Pancreas (tissue), 10 donors: Measurements from ENCODE around the gene KDM2B. TPM values are rescaled to one million over a fixed set of nuclear protein-coding genes. Genes with fewer than 3 reads are reported as not detected.

Source experiments
- ATAC-seq, 4 donors: fragments of 200-7000 bp; cut with Tn5 transposase; one replicate each; pipeline versions ENCODE4 v1.8.0 to v1.9.1; 2020; ENCODE audit warnings: mild to moderate bottlenecking in 4 of 4, moderate library complexity in 4 of 4
- DNase-seq, 6 donors: peaks; one replicate each; pipeline ENCODE4 v3.0.0-alpha.2; 2020
- FAIRE-seq: peaks from 2 replicates; lab custom pipeline; 2012; peaks lifted over from hg19 to GRCh38; lab: Jason Lieb, UNC
- H3K27ac ChIP-seq, 4 donors: fragments of 200-600 bp; sonication (generic); 1 replicate in 3 of 4; 2 replicates in 1 of 4; pipeline versions ENCODE4 v1.5.0 to v1.8.0; 2020
- H3K27me3 ChIP-seq, 4 donors: fragments of 200-600 bp; one replicate each; pipeline ENCODE4 v1.8.0; 2021
- H3K36me3 ChIP-seq, 3 donors: fragments of 200-600 bp; sonication (generic) in 1 of 3; one replicate each; pipeline versions ENCODE4 v1.5.0 to v1.8.0; 2020 to 2021
- H3K4me1 ChIP-seq, 3 donors: fragments of 200-600 bp; one replicate each; pipeline ENCODE4 v1.8.0; 2021
- H3K4me3 ChIP-seq, 4 donors: fragments of 200-600 bp; sonication (generic) in 2 of 4; one replicate each; pipeline versions ENCODE4 v1.5.0 to v1.8.0; 2020 to 2021
- H3K9me3 ChIP-seq, 4 donors: fragments of 200-600 bp; one replicate each; pipeline ENCODE4 v1.8.0; 2021
- CTCF ChIP-seq, 4 donors: fragments of 200-600 bp; sonication (generic) in 3 of 4; IDR thresholded peaks; one replicate each; pipeline versions ENCODE4 v1.5.0 to v1.8.0; 2021; ENCODE audit warnings: antibody characterized with exemption in 4 of 4
- WGBS, 2 donors: extraction: QIAGEN DNeasy Blood & Tissue Kit; methylation state at CpG; one replicate each; pipeline ENCODE4 v1.1.7; 2013; 5-methylcytosine and 5-hydroxymethylcytosine counted together
- intact Hi-C, 3 donors: fragments of 100-400 bp; cut with DNase I; formaldehyde crosslinking; loops; one replicate each; pipeline versions ENCODE4 v1.11.1 to v1.14.2; 2022
- polyA plus RNA-seq, 2 donors: library from polyadenylated mRNA; stranded (reverse); fragments of 200-250 nt; gene quantifications; one replicate each; pipeline ENCODE4 v1.2.3, GENCODE V29; 2013
- total RNA-seq, 6 donors: library from RNA; stranded (reverse); fragmentation: NEBNext Ultra II Directional in 4 of 6; extraction: Animal tissue kit (Norgen Biotek cat#: 25700) in 4 of 6; gene quantifications; one replicate each; pipeline versions ENCODE4 v1.2.1 to v1.2.4, GENCODE V29; 2021 to 2023
- donor health status: healthy with polysubstance abuse.
- donor health status: DM: no; HTN: no; CAD: no; lungs with moderate emphysema.
- donor health status: DM: no; HTN: no; CAD: no.
- donor health status: control.
- donor health status: control.
- donor health status: Bipolar disorder and iron deficiency.
- donor health status: DM: yes; HTN: yes; CAD: no.
- donor health status: DM: no; HTN: no; CAD: no.
- donor health status: DM: no; HTN: no; CAD: no.
- donor health status: DM: yes; HTN: yes; CAD: no.

The KDM2B gene
- total and polyA plus RNA-seq, 8 donors: 7.4 to 21.7 (median 10.3) TPM

- H3K9me3 ChIP-seq: no peaks in the 10 kb centered on the region
- H3K27me3 ChIP-seq: no peaks in the 10 kb centered on the region
- no peaks in the 10 kb centered on the region for H3K36me3 ChIP-seq
- no peak overlapping the region for H3K4me3 ChIP-seq
- 95 to 100% methylated on average over 1 of the region's 1 CpG for WGBS, 2 donors
- ATAC-seq: no peak
- H3K4me1 ChIP-seq: no peaks in the 10 kb centered on the region
- no peak for TF ChIP-seq CTCF (IDR thresholded peaks at IDR 0.05)
- no peak overlapping the region for H3K27ac ChIP-seq
- intact Hi-C loops: no loop called here
- no peak for DNase-seq
- no peak for FAIRE-seq
These were observed 77.4 kb downstream of the KDM2B start for GRCh38 chr12:121503395-121503794.

DNA sequence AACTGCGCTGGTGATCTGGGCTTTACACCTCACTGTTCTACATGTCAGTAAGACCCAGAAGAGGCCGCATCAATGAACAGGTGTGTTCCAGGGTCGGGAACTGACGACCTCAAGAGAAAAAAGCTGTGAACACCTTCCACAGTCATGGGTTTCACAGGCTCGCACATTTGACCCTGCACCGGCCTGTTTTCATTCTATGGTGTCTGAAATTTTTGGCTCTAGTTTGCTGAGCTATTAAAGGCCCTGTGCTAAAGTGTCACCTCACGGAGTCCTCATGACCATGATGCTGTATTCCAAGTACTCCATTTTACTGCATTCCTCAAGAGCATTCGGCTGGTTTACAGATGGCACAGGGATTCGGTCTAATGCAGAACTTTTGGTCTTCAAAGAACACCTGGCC, 78.9 kb downstream of the KDM2B start:
- Histone ChIP-seq H3K27me3 (no peaks in the 10 kb centered on the region), H3K27ac (no peak overlapping the region), H3K4me3 (no peak overlapping the region), H3K9me3 (no peaks in the 10 kb centered on the region), H3K4me1 (no peaks in the 10 kb centered on the region), H3K36me3 (no peaks in the 10 kb centered on the region)
- no peak for TF ChIP-seq CTCF (IDR thresholded peaks at IDR 0.05)
- intact Hi-C loops: no loop called here
- ATAC-seq (no peak), FAIRE-seq (no peak), DNase-seq (no peak)
- 91 to 94% methylated on average over 9 of the region's 9 CpGs for WGBS, 2 donors

DNA sequence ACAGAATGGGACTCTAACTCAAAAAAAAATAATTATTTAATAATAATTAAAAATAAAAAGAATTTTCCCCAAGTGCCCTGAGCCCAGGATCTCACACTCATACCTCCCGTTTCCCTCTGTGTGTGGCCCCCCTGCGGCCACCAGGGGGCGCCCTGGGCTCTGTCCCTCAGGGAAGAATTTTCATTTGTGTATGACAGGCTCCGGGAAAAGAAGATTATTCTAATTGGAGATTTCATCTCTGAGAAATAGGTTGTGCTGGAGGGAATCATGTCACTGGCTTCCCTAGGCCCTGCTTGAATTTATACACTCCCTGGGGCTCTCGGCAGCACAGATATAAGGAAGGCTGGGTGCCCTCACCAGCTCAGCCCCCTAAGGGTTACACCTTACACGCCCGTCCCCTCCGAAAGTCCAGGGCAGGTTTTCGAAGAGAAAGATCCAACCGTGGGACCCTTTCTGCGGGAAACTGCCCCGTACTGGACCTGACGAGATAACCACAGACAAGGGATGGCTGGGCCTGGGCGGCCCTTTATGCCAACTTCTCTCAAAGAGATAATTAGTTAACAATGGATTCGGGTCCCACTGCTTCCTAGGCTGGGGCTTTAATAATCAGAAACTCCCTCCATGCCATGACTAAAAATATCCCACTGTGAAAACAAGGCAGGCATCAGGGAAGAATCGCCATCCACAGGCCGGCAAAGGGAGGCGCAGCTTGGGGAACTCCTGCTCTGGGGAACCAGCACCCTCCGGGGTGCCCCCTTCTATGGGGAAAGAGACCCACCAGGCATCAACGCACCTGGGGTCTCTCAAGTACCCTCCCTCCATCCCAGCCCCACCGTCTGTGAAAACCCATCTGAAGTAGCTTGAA, 80.7 kb downstream of the KDM2B start:
- TF ChIP-seq CTCF (IDR thresholded peaks at IDR 0.05): peak; percentile 95 to 99 (median 98)
- no peaks in the 10 kb centered on the region for H3K9me3 ChIP-seq
- peak; percentile 74 for FAIRE-seq
- H3K4me1 ChIP-seq: no peaks in the 10 kb centered on the region
- no peaks in the 10 kb centered on the region for H3K36me3 ChIP-seq
- no peak overlapping the region for H3K4me3 ChIP-seq
- H3K27me3 ChIP-seq: no peaks in the 10 kb centered on the region
- DNase-seq: peak; percentile 42 to 93 (median 72)
- intact Hi-C loops: loop anchor here in 1 of 3 donors (10.0 kb wide), 1 partner anchor 175 kb away; no protein-coding TSS in a partner anchor
- H3K27ac ChIP-seq: no peak overlapping the region
- 34 to 40% methylated on average over 21 of the region's 21 CpGs for WGBS, 2 donors
- ATAC-seq: peak; percentile 82 to 97 (median 95)

DNA sequence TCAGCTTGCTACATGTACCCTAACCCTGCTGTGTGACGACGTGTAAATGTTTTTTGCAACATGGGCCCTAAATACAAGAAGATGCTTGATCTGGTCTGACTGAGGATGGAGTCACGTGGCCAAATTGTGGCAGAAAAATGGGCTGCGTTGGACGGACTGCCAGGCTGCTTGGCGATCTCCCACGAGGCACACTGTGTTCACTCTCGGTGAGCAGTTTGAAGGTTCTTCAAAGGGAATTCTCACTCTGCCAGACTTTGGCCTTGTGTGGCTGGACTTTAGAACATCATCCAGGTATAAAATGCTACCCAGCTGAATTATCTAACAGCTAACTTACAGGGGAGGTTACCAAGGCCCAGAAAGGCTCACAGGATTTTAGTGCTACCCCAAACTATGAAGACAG, 85.1 kb downstream of the KDM2B start:
- H3K36me3 ChIP-seq: no peaks in the 10 kb centered on the region
- H3K27me3 ChIP-seq: no peaks in the 10 kb centered on the region
- 87 to 90% methylated on average over 8 of the region's 8 CpGs for WGBS, 2 donors
- no peak overlapping the region for H3K27ac ChIP-seq
- H3K9me3 ChIP-seq: no peaks in the 10 kb centered on the region
- no peak overlapping the region for H3K4me3 ChIP-seq
- intact Hi-C loops: loop anchor here in 1 of 3 donors (10.0 kb wide), 1 partner anchor 179 kb away; no protein-coding TSS in a partner anchor
- H3K4me1 ChIP-seq: no peaks in the 10 kb centered on the region
- no peak for FAIRE-seq
- no peak for ATAC-seq
- DNase-seq: no peak
- no peak for TF ChIP-seq CTCF (IDR thresholded peaks at IDR 0.05)
